HG03159 (cell line): ENCODE measurements around the gene MSANTD2.
A peak's percentile ranks its signal among the peaks of the same experiment; 100 is the strongest.

Source experiments
- ATAC-seq: cut with Tn5 transposase; IDR thresholded peaks from one replicate; pipeline ENCODE4 v1.9.1; 2021; ENCODE audit warnings: mild to moderate bottlenecking, moderate library complexity; ENCODE audit not compliant: unreplicated experiment

The MSANTD2 gene

GRCh38 chr11:124754710-124755109, 45.5 kb downstream of the MSANTD2 start:
- ATAC-seq, result no peak

GRCh38 chr11:124754309-124754708, 45.9 kb downstream of the MSANTD2 start:
- ATAC-seq, result no peak

- ATAC-seq, result no peak
Observed at GRCh38 chr11:124753624-124754023, 46.6 kb downstream of the MSANTD2 start.

GRCh38 chr11:124753205-124753604, 47.0 kb downstream of the MSANTD2 start:
- ATAC-seq, result no peak

GRCh38 chr11:124752471-124753102, 47.6 kb downstream of the MSANTD2 start:
- ATAC-seq, result no peak

- no peak for ATAC-seq
Observed at GRCh38 chr11:124751741-124752470, 48.3 kb downstream of the MSANTD2 start, which contains the start of gene VSIG2. VSIG2 (minus strand) TSS chr11:124752255; CDS start chr11:124752137, 118 bp downstream.

GRCh38 chr11:124751391-124751740, 48.8 kb downstream of the MSANTD2 start:
- ATAC-seq, result no peak

- ATAC-seq, result no peak
Observed at GRCh38 chr11:124749912-124750311, 50.3 kb downstream of the MSANTD2 start.

- ATAC-seq, result no peak
Observed at GRCh38 chr11:124748481-124749343, 51.5 kb downstream of the MSANTD2 start.

- ATAC-seq, result no peak
Observed at GRCh38 chr11:124748100-124748418, 52.1 kb downstream of the MSANTD2 start.

GRCh38 chr11:124747406-124748099, 52.7 kb downstream of the MSANTD2 start:
- no peak for ATAC-seq

GRCh38 chr11:124746621-124747243, 53.5 kb downstream of the MSANTD2 start:
- peak; percentile 90 for ATAC-seq

- peak; percentile 17 for ATAC-seq
Observed at GRCh38 chr11:124745835-124746620, 54.2 kb downstream of the MSANTD2 start.

GRCh38 chr11:124745270-124745834, 54.9 kb downstream of the MSANTD2 start:
- no peak for ATAC-seq

GRCh38 chr11:124743050-124743449, 57.2 kb downstream of the MSANTD2 start:
- no peak for ATAC-seq

- ATAC-seq, result no peak
Observed at GRCh38 chr11:124742555-124742954, 57.7 kb downstream of the MSANTD2 start.

- peak; percentile 46 for ATAC-seq
Observed at GRCh38 chr11:124740277-124740882, 59.8 kb downstream of the MSANTD2 start.

GRCh38 chr11:124739479-124740276, 60.5 kb downstream of the MSANTD2 start, which contains the start of gene NRGN:
NRGN (plus strand) TSS chr11:124739942; CDS start chr11:124740085, 143 bp downstream.
- ATAC-seq, result peak; percentile 97
